ENCODE results near the gene RAB3IL1.
"Not testable (repeated sequence)": the region's sequence is repeated elsewhere in the genome, so short reads cannot be mapped to it uniquely, and the experiment has no call there.

The RAB3IL1 gene

DNA sequence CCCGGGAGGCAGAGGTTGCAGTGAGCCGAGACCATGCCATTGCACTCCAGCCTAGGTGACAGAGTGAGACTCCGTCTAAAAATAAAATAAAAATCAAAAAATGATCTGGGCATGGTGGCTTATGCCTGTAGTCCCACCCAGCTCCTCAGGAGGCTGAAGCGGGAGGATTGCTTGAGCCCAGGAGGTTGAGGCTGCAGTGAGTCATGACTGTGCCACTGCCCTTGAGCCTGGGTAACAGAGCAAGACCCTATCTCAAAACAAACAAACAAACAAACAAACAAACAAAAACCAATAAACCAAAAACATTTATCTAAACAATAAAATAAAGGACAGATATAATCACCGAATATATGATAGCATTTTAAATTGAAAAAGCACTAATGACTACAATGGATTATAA is 36.3 kb upstream of the RAB3IL1 start:
- not testable (repeated sequence) for DNase-seq

DNA sequence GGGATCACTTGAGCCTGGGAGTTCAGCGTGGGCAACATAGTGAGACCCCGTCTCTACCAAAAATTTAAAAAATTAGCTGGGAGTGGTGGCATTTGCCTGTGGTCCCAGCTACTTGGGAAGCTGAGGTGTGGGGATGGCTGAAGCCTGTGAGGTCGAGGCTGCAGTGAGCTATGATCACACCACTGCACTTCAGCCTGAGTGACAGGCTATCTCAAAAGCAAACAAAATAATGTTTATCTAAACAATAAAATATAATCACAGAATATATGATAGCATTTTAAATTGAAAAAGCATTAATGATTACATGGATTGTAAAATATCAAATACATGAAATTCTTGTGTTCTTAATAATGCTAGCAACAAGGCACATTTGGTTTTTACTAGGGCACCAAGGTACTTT is 35.5 kb upstream of the RAB3IL1 start:
- no peak for DNase-seq

DNA sequence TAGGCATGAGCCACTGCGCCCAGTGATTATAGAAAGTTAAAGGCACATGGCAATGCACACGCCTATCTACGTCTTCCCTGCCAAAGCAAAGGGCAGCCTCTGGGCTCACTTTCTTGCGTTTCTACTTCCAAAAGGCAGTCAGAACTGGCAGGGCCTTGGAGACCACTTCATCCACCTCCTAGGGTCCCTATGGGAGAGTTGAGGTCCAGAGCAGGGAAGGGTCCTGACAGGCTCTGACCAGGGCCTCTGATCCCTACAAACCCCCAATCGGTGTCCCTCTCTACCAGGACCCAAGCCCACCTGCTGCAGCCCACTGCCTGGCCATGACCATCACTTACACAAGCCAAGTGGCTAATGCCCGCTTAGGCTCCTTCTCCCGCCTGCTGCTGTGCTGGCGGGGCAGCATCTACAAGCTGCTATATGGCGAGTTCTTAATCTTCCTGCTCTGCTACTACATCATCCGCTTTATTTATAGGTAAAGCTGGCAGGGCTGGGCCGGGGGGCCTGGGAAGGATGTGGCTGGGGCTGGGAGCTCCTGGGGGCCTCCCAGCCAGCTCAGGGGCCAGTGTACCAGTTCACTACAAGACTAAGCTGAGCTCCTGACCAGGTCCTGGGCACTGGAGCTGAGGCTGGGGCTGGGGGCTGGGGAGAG is 34.2 kb upstream of the RAB3IL1 start:
- DNase-seq = no peak

DNA sequence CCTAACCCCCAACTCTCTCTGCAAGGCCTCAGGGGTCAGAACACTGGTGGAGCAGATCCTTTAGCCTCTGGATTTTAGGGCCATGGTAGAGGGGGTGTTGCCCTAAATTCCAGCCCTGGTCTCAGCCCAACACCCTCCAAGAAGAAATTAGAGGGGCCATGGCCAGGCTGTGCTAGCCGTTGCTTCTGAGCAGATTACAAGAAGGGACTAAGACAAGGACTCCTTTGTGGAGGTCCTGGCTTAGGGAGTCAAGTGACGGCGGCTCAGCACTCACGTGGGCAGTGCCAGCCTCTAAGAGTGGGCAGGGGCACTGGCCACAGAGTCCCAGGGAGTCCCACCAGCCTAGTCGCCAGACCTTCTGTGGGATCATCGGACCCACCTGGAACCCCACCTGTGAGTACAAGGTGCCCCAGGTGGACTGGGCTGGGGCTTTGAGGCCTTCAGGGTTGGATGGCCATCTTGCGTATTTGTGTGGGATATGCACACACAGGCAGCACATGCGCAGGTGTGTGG is 32.7 kb upstream of the RAB3IL1 start, which contains the start of gene BEST1:
Gene BEST1 (plus strand): TSS at position 317 of the 513 bp plus-strand sequence. CDS start 1,456 bp downstream, outside the sequence.
- DNase-seq = no peak

DNA sequence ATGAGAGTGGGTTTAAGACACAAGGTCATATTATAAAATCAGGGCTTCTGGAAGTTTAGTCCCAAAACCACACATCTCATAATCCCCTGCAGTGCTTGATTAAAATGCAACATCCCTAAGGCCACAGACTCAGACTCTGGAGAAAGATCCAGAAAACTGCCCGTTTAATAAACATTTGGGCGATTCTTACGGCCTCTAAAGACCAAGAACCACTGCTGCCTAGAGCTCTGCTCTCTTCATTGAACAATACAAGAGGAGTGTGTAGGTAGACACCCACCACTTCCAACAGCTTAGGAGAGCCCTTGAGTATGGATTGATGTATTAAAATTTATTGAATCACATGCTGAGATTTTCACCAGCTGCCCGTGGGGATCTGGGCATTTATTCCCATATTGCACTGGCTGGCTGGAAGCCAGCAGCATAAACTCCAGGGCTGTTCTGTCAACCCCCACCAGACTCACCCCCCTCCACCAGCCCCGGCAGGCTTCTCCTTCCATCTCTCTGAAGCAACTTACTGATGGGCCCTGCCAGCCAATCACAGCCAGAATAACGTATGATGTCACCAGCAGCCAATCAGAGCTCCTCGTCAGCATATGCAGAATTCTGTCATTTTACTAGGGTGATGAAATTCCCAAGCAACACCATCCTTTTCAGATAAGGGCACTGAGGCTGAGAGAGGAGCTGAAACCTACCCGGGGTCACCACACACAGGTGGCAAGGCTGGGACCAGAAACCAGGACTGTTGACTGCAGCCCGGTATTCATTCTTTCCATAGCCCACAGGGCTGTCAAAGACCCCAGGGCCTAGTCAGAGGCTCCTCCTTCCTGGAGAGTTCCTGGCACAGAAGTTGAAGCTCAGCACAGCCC is 32.0 kb upstream of the RAB3IL1 start:
- DNase-seq = peak; percentile 99

DNA sequence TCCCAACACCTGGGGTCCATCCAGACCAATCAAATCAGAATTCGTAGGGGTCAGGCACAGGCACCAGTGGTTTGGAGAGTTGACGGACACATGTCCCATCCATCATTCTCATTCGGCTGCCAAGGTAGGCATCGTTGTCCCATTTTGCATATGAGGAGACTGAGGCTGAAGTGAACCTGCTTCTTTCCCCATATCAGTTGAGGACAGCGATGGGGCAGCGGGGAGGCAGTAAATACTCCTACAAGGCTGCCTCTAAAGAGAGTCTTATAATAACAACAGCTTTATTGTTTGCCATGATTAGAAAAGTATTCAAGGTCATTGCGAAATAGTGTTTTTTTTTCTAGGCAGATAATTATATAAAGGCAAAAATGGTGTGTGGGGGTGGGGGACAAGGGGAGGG is 31.1 kb upstream of the RAB3IL1 start:
- no peak for DNase-seq

DNA sequence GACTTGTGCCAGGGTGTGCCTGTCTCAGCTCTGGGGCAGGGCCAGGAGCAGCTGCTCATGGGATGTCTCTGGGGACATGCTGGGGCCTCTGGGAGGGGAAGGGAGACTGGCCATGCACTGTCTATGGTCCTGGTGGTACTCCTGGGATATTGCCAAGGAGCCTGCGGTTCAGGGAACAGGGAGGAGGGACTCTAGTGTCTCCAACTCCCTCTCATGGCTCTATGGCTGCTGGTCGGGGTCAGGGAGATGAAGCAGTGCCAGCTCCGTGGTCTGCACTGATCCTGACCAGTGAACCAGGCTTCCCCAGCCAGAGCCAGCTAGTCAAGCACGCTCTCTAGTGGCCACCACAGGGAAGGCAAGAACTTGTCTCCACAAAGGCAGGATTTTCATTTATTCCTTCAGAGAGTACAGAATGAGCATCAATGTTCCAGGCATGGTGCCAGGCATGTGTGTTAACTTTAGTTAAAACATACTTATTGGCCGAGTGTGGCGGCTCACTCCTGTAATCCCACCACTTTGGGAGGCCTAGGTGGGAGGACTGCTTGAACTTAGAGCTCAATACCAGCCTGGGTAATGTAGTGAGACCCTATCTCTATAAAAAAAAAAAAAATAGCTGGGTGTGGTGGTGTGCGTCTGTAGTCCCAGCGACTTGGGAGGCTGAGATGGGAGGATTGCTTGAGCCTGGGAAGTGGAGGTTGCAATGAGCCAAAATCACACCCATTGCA is 30.3 kb upstream of the RAB3IL1 start:
- DNase-seq = peak; percentile 93

DNA sequence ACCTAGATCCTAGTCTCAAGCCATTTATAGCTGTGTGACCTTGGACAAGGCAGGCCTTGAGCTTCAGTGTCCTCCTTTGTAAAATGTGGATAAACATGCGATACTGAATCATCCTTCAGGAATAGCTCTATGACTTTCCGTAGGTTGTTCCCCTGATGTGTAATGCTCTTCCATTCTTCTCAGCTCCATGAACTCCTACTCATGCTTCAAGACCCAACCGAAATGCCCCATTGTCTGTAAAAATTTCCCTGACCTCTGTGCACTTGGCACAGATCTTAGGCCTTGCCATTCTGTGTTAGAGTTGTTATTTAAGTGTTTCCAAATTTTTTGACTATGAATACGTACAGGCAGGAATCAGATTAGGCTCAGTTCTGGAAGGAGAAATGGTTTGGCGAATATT is 29.5 kb upstream of the RAB3IL1 start:
- DNase-seq = no peak

DNA sequence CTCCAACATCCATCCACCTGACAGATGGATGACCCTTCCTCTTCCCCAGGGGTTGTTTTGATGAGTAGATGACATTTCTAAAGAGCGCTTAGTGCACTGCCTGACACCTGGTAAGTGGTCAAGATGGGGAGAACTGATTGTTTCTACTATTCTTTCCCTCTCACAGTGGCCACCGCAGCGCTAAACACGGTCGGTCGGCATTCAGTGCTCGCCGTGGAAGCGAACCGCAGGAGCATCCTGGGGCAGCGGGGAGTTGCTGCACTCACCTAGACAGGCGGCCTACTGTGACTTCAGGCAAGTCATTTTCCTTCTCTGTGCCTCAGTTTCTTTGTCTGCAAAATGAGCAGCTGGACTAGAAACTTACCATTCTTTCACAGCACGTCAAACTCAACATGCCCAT is 27.8 kb upstream of the RAB3IL1 start:
- DNase-seq = no peak

DNA sequence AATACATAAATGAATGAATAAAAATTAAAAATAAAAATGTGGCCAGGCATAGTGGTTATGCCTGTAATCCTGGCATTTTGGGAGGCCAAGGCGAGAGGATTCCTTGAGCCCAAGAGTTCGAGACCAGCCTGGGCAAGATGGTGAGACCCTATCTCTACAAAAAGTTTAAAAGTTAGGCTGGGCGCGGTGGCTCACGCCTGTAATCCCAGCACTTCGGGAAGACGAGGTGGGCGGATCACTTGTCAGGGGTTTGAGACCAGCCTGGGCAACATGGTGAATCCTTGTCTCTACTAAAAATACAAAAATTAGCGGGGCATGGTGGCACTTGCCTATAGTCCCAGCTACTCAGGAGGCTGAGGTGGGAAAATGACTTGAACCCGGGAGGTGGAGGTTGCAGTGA is 23.1 kb upstream of the RAB3IL1 start:
- no peak for DNase-seq

DNA sequence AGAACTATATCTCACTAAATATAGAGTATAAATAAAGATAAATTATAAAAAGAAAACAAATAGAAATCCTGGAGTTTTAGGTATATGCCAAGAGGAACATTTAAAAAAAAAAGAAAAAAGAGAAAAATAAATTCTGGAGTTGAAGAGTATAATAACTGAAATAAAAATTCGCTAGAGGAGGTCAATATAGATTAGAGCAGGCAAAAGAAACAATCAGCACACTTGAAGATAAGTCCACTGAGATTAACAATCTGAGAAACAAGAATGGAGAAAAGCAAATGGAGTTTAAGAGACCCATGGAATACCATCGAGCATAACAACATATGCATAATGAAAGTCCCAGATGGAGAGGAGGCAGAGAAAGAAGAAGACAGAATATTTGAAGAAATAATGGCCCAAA is 18.5 kb upstream of the RAB3IL1 start:
- no peak for DNase-seq

DNA sequence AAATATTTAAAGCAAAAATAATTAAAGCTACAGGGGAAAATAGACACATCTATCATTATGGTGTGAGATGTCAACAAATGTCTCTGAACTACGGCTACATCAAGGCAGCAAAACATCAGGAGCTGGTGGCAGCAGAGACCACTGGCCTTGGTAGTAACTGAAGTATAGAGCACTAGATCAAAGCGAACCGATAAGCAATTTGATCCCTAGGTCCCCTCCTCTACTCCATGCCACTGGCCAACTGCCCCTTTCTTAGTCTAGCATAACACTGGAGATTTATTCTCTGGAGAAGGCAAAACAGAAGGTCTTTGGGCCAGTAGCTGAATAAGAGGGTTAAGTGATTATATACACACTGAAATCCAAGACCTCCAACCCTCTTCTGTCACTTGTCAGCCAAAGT is 13.6 kb upstream of the RAB3IL1 start:
- no peak for DNase-seq

DNA sequence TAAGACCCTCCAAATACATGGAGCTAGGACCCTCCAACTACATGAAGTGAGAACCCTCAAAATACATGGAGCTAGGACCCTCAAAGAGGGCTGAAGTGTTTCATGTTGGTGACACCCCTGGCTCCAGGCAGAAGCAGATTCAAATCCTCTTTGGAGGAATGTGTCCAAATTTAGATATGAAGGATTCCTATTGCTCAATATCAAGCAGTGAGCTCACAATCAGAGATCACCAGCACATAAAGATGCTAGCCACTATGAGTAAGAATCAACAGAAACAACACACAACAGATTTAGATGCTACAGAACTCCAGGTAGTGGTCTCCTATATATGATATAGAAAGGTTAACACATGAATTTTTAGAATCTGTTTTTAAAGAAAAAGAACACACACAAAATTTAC is 11.2 kb upstream of the RAB3IL1 start:
- DNase-seq = no peak

DNA sequence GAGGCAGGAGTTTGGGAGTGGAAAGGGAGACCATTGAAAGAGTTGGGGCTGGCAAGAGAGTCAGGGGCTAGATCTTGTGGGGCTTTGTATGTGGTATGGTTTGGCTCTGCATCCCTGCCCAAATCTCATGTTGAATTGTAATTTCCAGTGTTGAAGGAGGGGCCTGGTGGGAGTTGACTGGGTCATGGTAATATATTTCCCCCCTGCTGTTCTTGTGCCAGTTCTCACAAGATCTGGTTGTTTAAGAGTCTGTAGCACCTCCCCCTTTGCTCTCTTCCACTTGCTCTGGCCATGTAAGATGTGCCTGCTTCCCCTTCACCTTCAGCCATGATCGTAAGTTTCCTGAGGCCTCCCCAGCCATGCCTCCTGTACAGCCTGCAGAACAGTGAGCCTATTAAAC is 10.1 kb upstream of the RAB3IL1 start:
- peak; percentile 53 for DNase-seq

DNA sequence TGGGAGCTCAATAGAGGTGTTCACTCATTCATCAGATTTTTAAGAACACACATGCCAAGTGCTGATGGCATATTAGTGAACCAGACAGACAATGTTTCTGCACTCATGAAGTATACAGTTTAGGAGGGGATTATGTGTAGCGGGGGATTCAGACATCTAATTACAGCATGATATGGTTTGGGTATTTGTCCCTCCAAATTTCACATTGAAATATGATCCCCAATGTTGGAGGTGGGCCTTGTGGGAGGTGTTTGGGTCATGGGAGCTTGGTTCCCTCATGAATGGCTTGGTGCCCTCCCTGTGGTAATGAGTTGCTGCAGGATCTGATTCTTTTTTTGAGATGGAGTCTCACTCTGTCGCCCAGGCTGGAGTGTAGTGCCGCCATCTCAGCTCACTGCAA is 8.9 kb upstream of the RAB3IL1 start:
- DNase-seq = no peak

DNA sequence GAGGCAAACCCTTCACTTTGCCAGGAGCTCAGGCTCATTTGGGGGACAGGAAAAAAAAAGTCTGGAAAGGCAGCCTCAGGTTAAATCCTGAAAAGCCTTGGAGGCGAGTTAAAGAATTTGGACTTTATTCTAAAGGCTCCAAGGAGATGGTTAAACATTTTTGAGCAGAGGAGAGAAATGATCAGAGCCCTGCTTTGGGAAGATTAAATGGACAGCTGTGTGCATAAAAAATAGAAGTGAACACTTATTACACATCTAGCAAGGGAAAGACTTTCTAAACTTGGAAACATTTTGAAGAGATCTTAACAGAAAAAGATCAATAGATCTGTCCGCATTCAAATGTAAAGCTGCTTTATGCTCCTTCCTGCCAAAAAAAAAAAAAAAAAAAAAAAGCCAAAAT is 8.4 kb upstream of the RAB3IL1 start:
- no peak for DNase-seq

DNA sequence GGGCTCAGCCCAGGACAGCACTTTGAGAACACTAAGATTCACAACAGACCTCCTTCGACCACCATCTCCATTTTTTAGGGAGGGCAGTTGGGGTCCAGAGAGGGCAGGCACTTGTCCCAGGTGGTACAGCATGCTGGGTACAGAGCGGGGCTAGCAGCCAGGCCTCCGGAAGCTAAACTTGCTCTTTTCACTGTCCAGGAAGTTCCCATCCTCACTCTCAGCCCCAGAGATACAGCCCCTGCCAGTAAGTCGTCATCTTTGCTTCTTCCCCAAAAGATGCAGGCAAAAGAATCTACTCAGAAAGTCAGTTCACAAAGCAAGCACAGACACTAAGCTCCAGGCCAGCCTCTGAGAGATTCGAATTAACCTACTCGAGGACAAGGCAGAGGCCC is 6.7 kb upstream of the RAB3IL1 start:
- no peak for DNase-seq

DNA sequence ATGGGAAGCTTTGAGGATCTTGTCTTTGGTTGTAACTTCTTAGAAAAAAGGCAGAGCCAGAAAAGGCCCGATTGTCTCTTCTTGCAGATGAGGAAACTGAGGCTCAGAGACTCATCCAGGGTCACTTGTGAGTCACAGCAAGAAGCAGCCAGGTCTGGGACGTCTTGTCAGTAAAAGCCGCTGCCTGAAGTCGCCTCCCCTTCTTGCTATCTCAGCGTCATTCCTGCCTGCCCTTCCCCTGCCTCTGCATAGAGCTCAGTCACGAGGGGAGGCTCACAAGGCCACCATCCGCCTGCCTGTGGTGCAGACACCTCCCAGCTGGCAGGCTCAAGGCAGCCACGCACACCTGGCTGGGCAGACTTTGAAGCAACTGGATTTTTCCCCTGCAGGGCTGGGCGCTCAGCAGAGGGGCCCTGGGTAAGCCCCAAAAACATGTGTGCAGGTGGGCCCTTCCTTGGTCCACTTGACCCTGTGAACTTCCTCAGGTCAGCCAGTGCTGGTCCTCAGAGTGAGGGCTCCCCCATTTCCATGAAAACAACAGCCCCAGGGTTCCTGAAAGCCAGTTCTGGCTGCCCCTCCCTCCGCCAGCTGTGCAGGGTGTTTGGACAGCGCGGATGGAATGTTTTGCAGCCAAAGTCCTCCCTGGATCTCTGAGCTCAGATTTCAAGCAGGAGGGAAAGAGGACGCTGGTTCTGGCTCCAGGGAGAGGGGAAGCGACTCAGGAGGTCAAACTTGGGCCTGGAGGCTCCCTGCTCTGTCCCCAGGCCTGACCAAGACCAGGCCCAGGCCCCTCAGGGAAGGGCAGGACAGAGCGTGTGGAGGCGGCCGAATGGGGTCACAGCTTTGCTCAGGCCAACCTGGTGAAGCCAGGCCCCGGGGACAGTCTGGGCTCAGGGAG is 6.0 kb upstream of the RAB3IL1 start:
- peak; percentile 75 for DNase-seq

DNA sequence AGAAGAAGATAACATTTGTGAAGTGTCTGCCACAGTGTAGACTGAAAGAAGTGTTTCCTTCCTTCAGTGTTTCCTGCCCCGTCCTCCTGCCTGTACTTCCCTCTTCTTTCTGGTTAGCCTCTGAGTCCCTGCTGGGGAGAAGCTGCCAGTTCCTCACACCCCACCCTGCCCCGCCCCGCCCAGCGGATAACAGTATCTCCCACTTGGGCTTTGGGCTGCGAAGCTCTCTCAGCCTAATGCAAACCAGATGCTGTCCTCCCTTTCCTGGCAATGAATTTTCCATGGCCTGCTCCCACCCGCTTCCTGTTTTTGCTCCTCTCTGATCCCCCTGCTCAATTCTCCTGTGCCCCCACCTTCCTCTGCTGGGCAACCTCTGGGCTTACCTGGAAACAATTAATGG is 5.2 kb upstream of the RAB3IL1 start:
- peak; percentile 91 for DNase-seq

DNA sequence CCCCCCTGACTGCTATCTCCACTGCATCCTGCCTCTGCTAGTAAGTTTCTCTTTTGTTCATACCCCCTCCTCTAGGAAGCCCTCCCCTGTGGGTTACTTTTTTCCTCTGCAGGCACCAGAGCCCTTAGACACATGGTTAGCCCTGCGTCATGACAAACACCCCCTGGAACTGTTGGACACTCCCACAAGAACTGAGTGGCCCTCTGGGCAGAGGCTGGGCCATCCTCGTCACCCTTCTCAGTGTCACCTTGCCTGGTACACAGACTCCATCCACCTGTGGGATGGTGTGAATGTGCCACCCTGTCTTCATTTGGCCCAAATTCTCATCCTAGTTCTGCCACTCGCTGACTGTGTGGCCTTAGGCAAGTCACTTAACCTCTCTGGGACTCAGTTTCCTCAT is 4.1 kb upstream of the RAB3IL1 start:
- DNase-seq = no peak

DNA sequence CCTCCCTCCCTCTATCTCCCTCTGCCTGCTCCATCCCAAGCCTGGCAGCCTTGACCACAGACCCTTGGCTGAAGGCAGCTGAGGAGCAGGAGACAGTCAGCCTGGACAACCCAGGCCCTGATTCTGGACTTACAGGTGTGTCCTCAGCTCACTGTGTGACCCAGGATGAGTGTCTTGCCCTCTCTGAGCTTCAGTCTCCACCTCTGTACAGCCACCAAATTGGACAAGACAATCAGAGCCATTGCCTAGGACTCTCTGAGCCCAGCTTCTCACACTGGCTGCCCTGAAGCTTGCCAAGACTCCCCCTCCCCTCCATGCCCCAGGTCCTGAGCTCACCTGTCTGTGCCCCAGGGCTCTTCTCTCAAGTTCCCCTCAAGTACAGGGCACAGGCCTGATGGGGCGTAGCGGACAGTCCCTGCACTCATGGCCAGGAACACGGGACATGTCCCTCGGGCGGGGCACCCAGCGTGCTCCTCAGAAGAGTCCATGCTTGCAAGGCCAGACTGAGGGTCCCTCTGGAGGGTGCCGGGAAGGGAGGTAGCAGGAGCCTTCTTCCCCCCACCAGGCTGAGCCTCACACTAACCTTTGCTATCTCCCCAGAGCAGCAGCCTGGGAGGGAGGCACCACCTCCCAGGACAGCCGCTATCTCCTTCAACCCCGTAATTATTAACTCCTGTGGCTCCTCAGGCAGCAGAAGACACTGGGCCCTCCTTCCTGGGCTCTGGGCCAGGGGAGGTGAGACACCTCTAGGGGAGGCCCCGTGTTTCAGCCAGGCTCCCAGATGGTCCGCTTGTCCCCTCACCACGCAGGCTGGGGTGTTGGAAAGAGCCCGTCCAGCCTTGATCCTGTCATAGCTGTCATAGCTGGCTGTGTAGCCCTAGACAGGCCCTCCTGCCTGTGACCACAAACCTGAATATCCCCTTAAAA is 2.6 kb upstream of the RAB3IL1 start:
- DNase-seq = no peak

Measured in fibroblast of skin of scalp (primary cell).